Epithelial cell of proximal tubule (primary cell): Measurements from ENCODE around the gene FOXC2. TPM values are rescaled to one million over a fixed set of nuclear protein-coding genes. Genes with fewer than 3 reads are reported as not detected.

Experiments used
- DNase-seq: peaks from one replicate; pipeline ENCODE4 v3.0.0-alpha.2; 2011; ENCODE audit warnings: low read depth
- H3K4me3 ChIP-seq: 2 replicates; pipeline ENCODE4 v1.5.1; 2011; ENCODE audit warnings: low read depth, mild to moderate bottlenecking, low read length
- CTCF ChIP-seq: conservative IDR thresholded peaks from 2 replicates; pipeline ENCODE4 v1.5.1; 2012; ENCODE audit warnings: low read depth, mild to moderate bottlenecking, low read length
- total RNA-seq: library from RNA; depleted of rRNA; stranded (reverse); fragments of >200 nt; gene quantifications from 2 replicates; pipeline ENCODE4 v1.2.3, GENCODE V29; 2015

FOXC2 gene
- total RNA-seq, 1 donor from 2014 or later: 26.5 TPM

GRCh38 chr16:86573215-86573614, 6.6 kb downstream of the FOXC2 start:
- H3K4me3 ChIP-seq: no peak overlapping the region
- no peak for TF ChIP-seq CTCF
- DNase-seq: no peak

GRCh38 chr16:86573646-86574508, 7.2 kb downstream of the FOXC2 start:
- TF ChIP-seq CTCF: no peak
- no peak overlapping the region for H3K4me3 ChIP-seq
- DNase-seq: no peak

GRCh38 chr16:86574646-86575045, 8.0 kb downstream of the FOXC2 start:
- no peak for TF ChIP-seq CTCF
- no peak for DNase-seq
- H3K4me3 ChIP-seq: no peak overlapping the region

GRCh38 chr16:86575095-86575685, 8.6 kb downstream of the FOXC2 start:
- peak overlapping the region; percentile 62 for H3K4me3 ChIP-seq
- no peak for DNase-seq
- no peak for TF ChIP-seq CTCF

- peak; percentile 82 for TF ChIP-seq CTCF
- peak overlapping the region; percentile 62 for H3K4me3 ChIP-seq
- DNase-seq: peak; percentile 72
Measured at GRCh38 chr16:86575754-86576557, 9.3 kb downstream of the FOXC2 start.

- no peak for TF ChIP-seq CTCF
- DNase-seq: no peak
Measured at GRCh38 chr16:86576591-86577313, 10.1 kb downstream of the FOXC2 start.

More at GRCh38 chr16:86576591-86577313, 10.1 kb downstream of the FOXC2 start:
- H3K4me3 ChIP-seq: peak overlapping the region; percentile 62
